Mesothelial cell of epicardium (in vitro differentiated cells): ENCODE data around the gene SPOCK1. TPM values are rescaled to one million over a fixed set of nuclear protein-coding genes. Genes with fewer than 3 reads are reported as not detected.
"Not testable (repeated sequence)": the region's sequence is repeated elsewhere in the genome, so short reads cannot be mapped to it uniquely, and the experiment has no call there.

Source experiments
- DNase-seq, 2 experiments: peaks; one replicate each; pipeline ENCODE4 v3.0.0; 2021; ENCODE audit warnings: low spot score in 2 of 2; ENCODE audit not compliant: unreplicated experiment in 2 of 2
- H3K27ac Mint-ChIP-seq: 2 replicates; pipeline ENCODE4 v1.8.0; 2021; ENCODE audit warnings: mixed read lengths
- H3K27me3 Mint-ChIP-seq: 2 replicates; pipeline ENCODE4 v1.8.0; 2021; ENCODE audit warnings: low read depth, mixed read lengths
- H3K36me3 Mint-ChIP-seq: 2 replicates; pipeline ENCODE4 v1.8.0; 2021; ENCODE audit warnings: mixed read lengths
- H3K4me1 Mint-ChIP-seq: 2 replicates; pipeline ENCODE4 v1.8.0; 2021; ENCODE audit warnings: mixed read lengths
- H3K4me3 Mint-ChIP-seq: 2 replicates; pipeline ENCODE4 v1.8.0; 2021; ENCODE audit warnings: mild to moderate bottlenecking, moderate library complexity, mixed read lengths
- H3K9me3 Mint-ChIP-seq: 2 replicates; pipeline ENCODE4 v1.8.0; 2021; ENCODE audit warnings: mixed read lengths
- total RNA-seq: library from RNA; stranded (reverse); gene quantifications from 3 replicates; pipeline ENCODE4 v1.2.1, GENCODE V29; 2021
- TF ChIP-seq, protein P1 (sequence below): fragments of 200-600 bp; sonication (generic); IDR thresholded peaks from one replicate; pipeline ENCODE4 v1.5.0; 2021; ENCODE audit warnings: antibody characterized with exemption; ENCODE audit not compliant: unreplicated experiment

The SPOCK1 gene
- total RNA-seq, 1 donor from 2014 or later, result 6.6 TPM

DNA sequence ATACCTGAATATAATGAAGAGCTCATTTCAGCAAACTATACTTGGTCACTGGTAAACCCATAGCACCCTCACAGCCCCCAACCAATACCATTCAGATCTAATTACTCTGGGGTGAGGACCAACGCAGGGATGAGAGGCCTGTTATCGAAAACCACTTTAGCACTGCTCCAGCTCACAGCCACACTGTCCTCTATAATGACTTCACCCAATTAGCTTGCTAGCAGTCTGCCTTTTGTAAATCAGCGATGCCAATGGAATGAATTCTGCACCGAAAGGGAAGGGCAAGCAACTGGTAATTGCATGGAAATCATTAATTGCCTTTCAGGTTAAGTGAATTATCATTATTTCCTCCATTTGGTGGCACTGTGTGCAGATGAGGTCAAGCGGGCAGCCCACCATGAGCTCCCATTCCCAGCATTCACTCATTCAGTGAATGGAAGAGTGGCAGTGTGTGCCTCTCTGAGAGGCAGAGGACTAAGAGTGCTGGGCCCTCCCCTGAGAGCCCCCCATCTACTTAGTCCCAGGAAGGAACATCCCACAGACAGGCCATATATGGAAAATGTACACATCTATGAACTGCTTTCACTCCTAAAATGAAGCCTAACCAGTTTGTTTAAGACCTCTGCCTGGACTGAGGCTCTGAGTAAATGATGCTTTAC, 262.1 kb downstream of the SPOCK1 start:
- peak overlapping the region; percentile 65 for H3K27ac Mint-ChIP-seq

DNA sequence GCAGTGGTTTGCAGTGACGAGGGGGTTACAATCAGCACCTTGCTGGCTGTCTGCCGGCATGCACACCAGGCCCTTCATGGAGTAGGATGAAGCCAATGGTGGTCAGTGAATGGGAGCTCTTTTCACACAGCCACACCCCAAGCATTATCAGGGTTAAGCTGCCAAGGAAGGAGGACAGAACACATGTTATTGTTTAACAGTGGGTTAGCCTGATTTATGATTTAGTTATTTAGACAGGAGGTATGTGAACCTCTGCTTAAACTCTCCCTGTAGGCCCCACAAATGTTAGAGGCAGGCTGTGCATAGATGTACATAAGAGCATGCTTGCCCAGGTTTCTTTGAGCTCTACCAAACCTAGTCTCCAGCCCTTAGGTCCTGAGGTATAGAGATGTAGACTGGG, 262.9 kb downstream of the SPOCK1 start:
- H3K4me1 Mint-ChIP-seq, result peaks cover 24% of the 10 kb centered on the region
- TF ChIP-seq, protein P1, sequence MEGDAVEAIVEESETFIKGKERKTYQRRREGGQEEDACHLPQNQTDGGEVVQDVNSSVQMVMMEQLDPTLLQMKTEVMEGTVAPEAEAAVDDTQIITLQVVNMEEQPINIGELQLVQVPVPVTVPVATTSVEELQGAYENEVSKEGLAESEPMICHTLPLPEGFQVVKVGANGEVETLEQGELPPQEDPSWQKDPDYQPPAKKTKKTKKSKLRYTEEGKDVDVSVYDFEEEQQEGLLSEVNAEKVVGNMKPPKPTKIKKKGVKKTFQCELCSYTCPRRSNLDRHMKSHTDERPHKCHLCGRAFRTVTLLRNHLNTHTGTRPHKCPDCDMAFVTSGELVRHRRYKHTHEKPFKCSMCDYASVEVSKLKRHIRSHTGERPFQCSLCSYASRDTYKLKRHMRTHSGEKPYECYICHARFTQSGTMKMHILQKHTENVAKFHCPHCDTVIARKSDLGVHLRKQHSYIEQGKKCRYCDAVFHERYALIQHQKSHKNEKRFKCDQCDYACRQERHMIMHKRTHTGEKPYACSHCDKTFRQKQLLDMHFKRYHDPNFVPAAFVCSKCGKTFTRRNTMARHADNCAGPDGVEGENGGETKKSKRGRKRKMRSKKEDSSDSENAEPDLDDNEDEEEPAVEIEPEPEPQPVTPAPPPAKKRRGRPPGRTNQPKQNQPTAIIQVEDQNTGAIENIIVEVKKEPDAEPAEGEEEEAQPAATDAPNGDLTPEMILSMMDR, result no peak
- peak overlapping the region; percentile 49 for H3K27ac Mint-ChIP-seq
- no peaks in the 10 kb centered on the region for H3K36me3 Mint-ChIP-seq
- no peak overlapping the region for H3K4me3 Mint-ChIP-seq
- H3K9me3 Mint-ChIP-seq, result peaks cover 5% of the 10 kb centered on the region
- DNase-seq, result no peak
- H3K27me3 Mint-ChIP-seq, result peaks cover 10% of the 10 kb centered on the region

More for the DNA sequence above, 262.1 kb downstream of the SPOCK1 start:
- no peak for DNase-seq
- Mint-ChIP-seq H3K9me3 (peaks cover 5% of the 10 kb centered on the region), H3K4me3 (no peak overlapping the region), H3K4me1 (peaks cover 24% of the 10 kb centered on the region), H3K27me3 (peaks cover 14% of the 10 kb centered on the region), H3K36me3 (no peaks in the 10 kb centered on the region)
- TF ChIP-seq, protein P1, result no peak

- Mint-ChIP-seq H3K4me1 (peaks cover 24% of the 10 kb centered on the region), H3K27ac (no peak overlapping the region), H3K4me3 (no peak overlapping the region), H3K9me3 (peaks cover 3% of the 10 kb centered on the region), H3K27me3 (peaks cover 4% of the 10 kb centered on the region), H3K36me3 (no peaks in the 10 kb centered on the region)
- TF ChIP-seq, protein P1, result no peak
- no peak for DNase-seq
Observed at GRCh38 chr5:137234973-137235943, 263.9 kb downstream of the SPOCK1 start.

DNA sequence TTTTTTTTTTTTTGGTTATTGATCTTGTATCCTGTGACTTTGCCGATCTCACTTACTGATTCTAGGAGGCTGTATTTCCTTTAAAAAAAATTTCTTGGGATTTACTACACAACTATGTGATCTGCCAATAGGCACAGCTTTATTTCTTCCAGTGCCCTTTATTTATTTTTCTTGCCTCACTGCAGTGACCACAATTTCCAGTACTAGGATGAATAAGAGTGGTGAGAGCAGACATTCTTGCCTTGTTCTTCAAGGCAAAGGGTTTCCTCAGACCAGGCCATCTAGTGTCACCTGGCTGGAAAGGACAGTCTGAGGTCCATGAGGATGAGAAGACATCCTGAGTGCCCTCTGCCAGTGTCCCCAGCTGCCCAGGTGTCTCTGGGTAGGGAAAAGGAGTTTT, 265.4 kb downstream of the SPOCK1 start:
- Mint-ChIP-seq H3K27me3 (peaks cover 15% of the 10 kb centered on the region), H3K27ac (no peak overlapping the region), H3K4me3 (no peak overlapping the region), H3K9me3 (no peaks in the 10 kb centered on the region), H3K36me3 (no peaks in the 10 kb centered on the region), H3K4me1 (peaks cover 24% of the 10 kb centered on the region)
- TF ChIP-seq, protein P1, result no peak
- DNase-seq, result no peak

GRCh38 chr5:137233304-137233703, 265.8 kb downstream of the SPOCK1 start:
- H3K27me3 Mint-ChIP-seq, result peaks cover 18% of the 10 kb centered on the region
- not testable (repeated sequence) for DNase-seq, H3K9me3 Mint-ChIP-seq, H3K27ac Mint-ChIP-seq, H3K36me3 Mint-ChIP-seq, H3K4me3 Mint-ChIP-seq
- peaks cover 24% of the 10 kb centered on the region for H3K4me1 Mint-ChIP-seq

GRCh38 chr5:137231540-137231939, 267.6 kb downstream of the SPOCK1 start:
- DNase-seq, result no peak
- Mint-ChIP-seq H3K4me1 (peaks cover 12% of the 10 kb centered on the region), H3K27ac (no peak overlapping the region), H3K9me3 (no peaks in the 10 kb centered on the region), H3K4me3 (no peak overlapping the region), H3K27me3 (peaks cover 35% of the 10 kb centered on the region), H3K36me3 (no peaks in the 10 kb centered on the region)
- TF ChIP-seq, protein P1, result no peak
